SU-DHL-6 (cell line): ENCODE data around the gene MSH2.

Experiments
- EZH2phosphoT487 ChIP-seq: fragments of 200-600 bp; sonication (generic), shearing (Covaris generic); conservative IDR thresholded peaks from 2 replicates; pipeline ENCODE4 v1.6.1; 2018; ENCODE audit warnings: mild to moderate bottlenecking, antibody characterized with exemption, low read length, moderate library complexity, mixed read lengths
- TF ChIP-seq, protein P1 (sequence below): fragments of 200-600 bp; sonication (generic); IDR thresholded peaks from one replicate; pipeline ENCODE4 v1.5.1; 2017; ENCODE audit warnings: antibody characterized with exemption, mild to moderate bottlenecking, low read length, moderate library complexity; ENCODE audit not compliant: insufficient read depth, poor library complexity, severe bottlenecking

DNA sequence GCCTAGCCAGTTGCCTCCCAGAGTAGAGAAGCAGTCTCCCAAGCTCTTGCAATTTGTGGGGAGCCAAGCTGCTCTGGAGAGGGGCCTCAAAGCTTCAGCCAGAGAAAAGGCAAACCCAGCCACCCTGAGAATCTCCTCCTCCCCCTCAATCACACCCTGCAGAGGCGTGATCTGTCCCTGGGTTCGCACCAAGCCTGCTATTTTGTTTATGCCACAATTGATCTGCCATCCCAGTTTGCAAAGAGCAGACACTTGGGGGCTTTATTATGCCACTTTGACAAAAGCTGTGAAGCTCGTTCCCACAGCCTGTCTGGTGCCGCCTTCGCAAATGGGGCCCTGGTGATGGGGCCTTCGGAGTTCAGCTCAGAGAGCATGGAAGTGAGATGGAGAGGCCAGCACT is 125.5 kb downstream of the MSH2 start:
- TF ChIP-seq, protein P1, sequence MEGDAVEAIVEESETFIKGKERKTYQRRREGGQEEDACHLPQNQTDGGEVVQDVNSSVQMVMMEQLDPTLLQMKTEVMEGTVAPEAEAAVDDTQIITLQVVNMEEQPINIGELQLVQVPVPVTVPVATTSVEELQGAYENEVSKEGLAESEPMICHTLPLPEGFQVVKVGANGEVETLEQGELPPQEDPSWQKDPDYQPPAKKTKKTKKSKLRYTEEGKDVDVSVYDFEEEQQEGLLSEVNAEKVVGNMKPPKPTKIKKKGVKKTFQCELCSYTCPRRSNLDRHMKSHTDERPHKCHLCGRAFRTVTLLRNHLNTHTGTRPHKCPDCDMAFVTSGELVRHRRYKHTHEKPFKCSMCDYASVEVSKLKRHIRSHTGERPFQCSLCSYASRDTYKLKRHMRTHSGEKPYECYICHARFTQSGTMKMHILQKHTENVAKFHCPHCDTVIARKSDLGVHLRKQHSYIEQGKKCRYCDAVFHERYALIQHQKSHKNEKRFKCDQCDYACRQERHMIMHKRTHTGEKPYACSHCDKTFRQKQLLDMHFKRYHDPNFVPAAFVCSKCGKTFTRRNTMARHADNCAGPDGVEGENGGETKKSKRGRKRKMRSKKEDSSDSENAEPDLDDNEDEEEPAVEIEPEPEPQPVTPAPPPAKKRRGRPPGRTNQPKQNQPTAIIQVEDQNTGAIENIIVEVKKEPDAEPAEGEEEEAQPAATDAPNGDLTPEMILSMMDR = no peak
- TF ChIP-seq EZH2phosphoT487 = no peak
